GM19463 (cell line): ENCODE results near the gene MED13L.
"Not testable (repeated sequence)": the region's sequence is repeated elsewhere in the genome, so short reads cannot be mapped to it uniquely, and the experiment has no call there.

Experiments
- ATAC-seq: cut with Tn5 transposase; IDR thresholded peaks from one replicate; pipeline ENCODE4 v1.9.1; 2021; ENCODE audit warnings: mild to moderate bottlenecking, moderate library complexity; ENCODE audit not compliant: unreplicated experiment

Gene MED13L

GRCh38 chr12:116249938-116250337 lies 27.6 kb downstream of the MED13L start:
- ATAC-seq, result no peak

GRCh38 chr12:116248930-116249329 lies 28.6 kb downstream of the MED13L start:
- ATAC-seq, result no peak

- ATAC-seq, result no peak
Measured at GRCh38 chr12:116248433-116248832, 29.1 kb downstream of the MED13L start.

GRCh38 chr12:116247377-116247776 lies 30.1 kb downstream of the MED13L start:
- ATAC-seq, result no peak

GRCh38 chr12:116246490-116247179 lies 30.9 kb downstream of the MED13L start:
- no peak for ATAC-seq

- no peak for ATAC-seq
Measured at GRCh38 chr12:116245189-116245588, 32.3 kb downstream of the MED13L start.

- no peak for ATAC-seq
Measured at GRCh38 chr12:116244474-116245090, 32.9 kb downstream of the MED13L start.

GRCh38 chr12:116244001-116244400 lies 33.5 kb downstream of the MED13L start:
- no peak for ATAC-seq

GRCh38 chr12:116242740-116243139 lies 34.8 kb downstream of the MED13L start:
- ATAC-seq, result no peak

- ATAC-seq, result no peak
Measured at GRCh38 chr12:116241157-116241759, 36.2 kb downstream of the MED13L start.

- ATAC-seq, result not testable (repeated sequence)
Measured at GRCh38 chr12:116238570-116239119, 38.8 kb downstream of the MED13L start.

- no peak for ATAC-seq
Measured at GRCh38 chr12:116238149-116238548, 39.3 kb downstream of the MED13L start.

GRCh38 chr12:116236976-116237375 lies 40.5 kb downstream of the MED13L start:
- no peak for ATAC-seq

- no peak for ATAC-seq
Measured at GRCh38 chr12:116236148-116236731, 41.3 kb downstream of the MED13L start.

- not testable (repeated sequence) for ATAC-seq
Measured at GRCh38 chr12:116234148-116234547, 43.3 kb downstream of the MED13L start.

GRCh38 chr12:116233669-116234068 lies 43.8 kb downstream of the MED13L start:
- no peak for ATAC-seq

GRCh38 chr12:116227811-116228210 lies 49.7 kb downstream of the MED13L start:
- ATAC-seq, result no peak

GRCh38 chr12:116226026-116226425 lies 51.5 kb downstream of the MED13L start:
- ATAC-seq, result no peak

GRCh38 chr12:116222358-116222757 lies 55.1 kb downstream of the MED13L start:
- ATAC-seq, result no peak

- no peak for ATAC-seq
Measured at GRCh38 chr12:116220756-116221155, 56.7 kb downstream of the MED13L start.

GRCh38 chr12:116217045-116217735 lies 60.3 kb downstream of the MED13L start:
- no peak for ATAC-seq
